Measurements from ENCODE around the gene CRY2. TPM values are rescaled to one million over a fixed set of nuclear protein-coding genes. Genes with fewer than 3 reads are reported as not detected.

The CRY2 gene
- total and polyA plus RNA-seq, 2 of the 13 experiments (the other 11 are each of a cell fraction or from before 2014, with no cell fraction given), result 10.1 to 12.2 TPM

DNA sequence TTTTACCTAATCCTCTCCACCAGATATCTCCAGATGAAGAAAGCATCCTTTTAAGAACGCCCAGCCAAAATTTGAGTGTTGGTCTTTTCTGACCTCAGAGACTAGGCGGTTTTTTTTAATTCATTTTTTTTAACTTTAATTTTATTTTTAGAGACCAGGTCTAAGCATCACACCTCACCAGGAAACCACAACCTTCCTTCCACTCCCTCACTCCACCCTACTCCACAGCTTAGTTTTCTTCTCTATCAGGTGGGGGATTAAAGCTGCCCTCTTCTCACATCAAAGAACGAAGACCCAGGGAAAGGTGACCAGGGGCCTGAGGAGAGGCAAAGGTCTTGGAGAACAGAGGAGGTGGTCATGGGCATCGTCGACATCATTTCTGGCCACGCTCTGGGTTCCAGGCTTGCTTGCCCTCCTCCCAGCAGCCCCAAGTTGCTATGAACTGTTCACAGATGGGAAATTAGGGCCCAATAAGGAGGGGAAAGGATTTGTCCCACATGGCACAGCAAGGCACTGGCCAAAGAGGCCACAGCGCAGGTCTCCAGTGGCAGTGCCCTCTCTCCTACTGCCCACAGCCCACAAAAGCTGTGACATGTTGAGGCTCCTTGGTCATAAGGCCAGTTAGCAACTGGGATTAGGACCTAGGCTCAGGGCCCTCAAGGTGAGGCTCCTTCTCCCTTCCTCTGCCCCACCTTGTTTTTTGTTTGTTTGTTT is 71.8 kb downstream of the CRY2 start:
- DNase-seq (ENCODE audit: low spot score) (no peak), FAIRE-seq (no peak), ATAC-seq (no peak)
- intact Hi-C loops (cut with micrococcal nuclease; ENCODE audit: unreplicated experiment), result loop anchor here (1.0 kb wide), 1 partner anchor 32 kb away; no protein-coding TSS in a partner anchor
- TF ChIP-seq SMAD9 (CRISPR knock-in tag; IDR thresholded peaks at IDR 0.05) (0 out of 2 replicates have a peak, but pooled peaks have one; percentile 41), ZNF777 (CRISPR knock-in tag; IDR thresholded peaks at IDR 0.05) (no peak)
- Histone ChIP-seq H3K36me3 (replicated peaks in 1 of 2; ENCODE audit: control insufficient read depth in 1 of 2, insufficient read depth in 2 of 2, low read length in 2 of 2) (peaks cover 8 to 11% of the 10 kb centered on the region in 2 experiments; a peak in 3 of 5 replicates), H2AFZ (ENCODE audit: low read length) (no peak overlapping the region), H3K9ac (ENCODE audit: insufficient read depth, low read depth, low read length) (no peak overlapping the region), H3K27me3 (ENCODE audit: control insufficient read depth in 1 of 2, insufficient read depth in 2 of 2, low read length in 2 of 2) (peaks cover 0 to 1% of the 10 kb centered on the region in 2 experiments; a peak in 1 of 5 replicates), H4K20me1 (ENCODE audit: insufficient read depth, low read length) (no peaks in the 10 kb centered on the region), H3K79me2 (ENCODE audit: insufficient read depth, low read length) (peaks cover 12% of the 10 kb centered on the region), H3K27ac (ENCODE audit: extremely low read length, insufficient read depth, low read length) (no peak overlapping the region), H3K4me2 (ENCODE audit: low read depth, low read length) (peak overlapping the region; percentile 91), H3K4me1 (ENCODE audit: insufficient read depth, low read length) (peaks cover 41% of the 10 kb centered on the region), H3K4me3 (replicated peaks in 1 of 3; ENCODE audit: insufficient read depth in 1 of 3, low read depth in 2 of 3, low read length in 3 of 3) (peak overlapping the region in 2 of 3 experiments; percentile 82 to 94; a peak in 5 of 6 replicates), H3K9me3 (ENCODE audit: low read length) (no peaks in the 10 kb centered on the region)
- ChIA-PET CTCF (ENCODE audit: low intra/inter-chr PET ratio, low total read pairs) (no interaction called here), POLR2A (interaction anchor here (1.1 kb wide), 1 partner anchor 23 kb away, joined by 3 read pairs; no protein-coding TSS in a partner anchor)
- in situ Hi-C loops (cut with HindIII; ENCODE audit: extremely low pct_ligation_motif_present, low pct_unique_long_range_greater_than_20kb), result no loop called here
- 9% methylated on average over 6 of the region's 7 CpGs for WGBS (ENCODE audit: low lambda C conversion rate)
- no TSS peak for BruUV-seq (replicated peaks)

DNA sequence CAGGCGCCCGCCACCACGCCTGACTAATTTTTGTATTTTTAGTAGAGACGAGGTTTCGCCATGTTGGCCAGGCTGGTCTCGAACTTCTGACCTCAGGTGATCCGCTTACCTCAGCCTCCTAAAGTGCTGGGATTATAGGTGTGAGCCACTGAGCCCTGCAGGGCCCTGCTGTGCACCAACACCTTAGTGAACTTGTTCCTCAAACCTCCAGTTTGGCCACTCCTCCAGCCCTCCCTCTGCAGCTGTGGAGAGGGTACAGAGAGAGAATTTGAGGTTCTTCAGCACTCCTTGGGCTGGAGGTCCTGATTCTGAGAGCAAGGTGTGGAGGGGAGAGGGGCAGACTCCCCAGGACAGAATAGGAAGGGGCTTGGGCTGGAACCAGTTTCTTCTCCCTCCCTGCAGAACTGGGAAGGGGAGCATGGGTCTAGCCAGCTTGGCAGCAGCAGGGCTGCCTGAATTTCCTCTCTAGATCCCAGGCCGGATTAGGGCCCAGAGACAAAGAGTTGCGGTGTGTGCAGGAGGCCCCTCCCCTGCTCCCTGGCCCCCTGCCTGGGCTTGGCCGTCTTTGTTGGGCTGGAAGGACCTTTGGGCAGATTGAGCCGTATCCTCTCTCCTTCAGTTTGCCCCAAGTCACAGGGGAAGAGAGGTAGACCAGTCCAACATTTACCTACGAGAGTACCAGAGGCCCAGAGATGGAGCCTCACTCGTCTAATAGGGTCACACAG is 72.7 kb downstream of the CRY2 start:
- Histone ChIP-seq H2AFZ (ENCODE audit: low read length) (no peak overlapping the region), H3K4me2 (ENCODE audit: low read depth, low read length) (peak overlapping the region; percentile 91), H3K4me1 (ENCODE audit: insufficient read depth, low read length) (peaks cover 41% of the 10 kb centered on the region), H3K27me3 (ENCODE audit: control insufficient read depth in 1 of 2, insufficient read depth in 2 of 2, low read length in 2 of 2) (peaks cover 0 to 1% of the 10 kb centered on the region in 2 experiments; a peak in 1 of 5 replicates), H3K9ac (ENCODE audit: insufficient read depth, low read depth, low read length) (no peak overlapping the region; the same call in 1 of the 2 replicates), H3K4me3 (replicated peaks in 1 of 3; ENCODE audit: insufficient read depth in 1 of 3, low read depth in 2 of 3, low read length in 3 of 3) (peak overlapping the region in 1 of 3 experiments; percentile 49; a peak in 2 of 6 replicates), H3K9me3 (ENCODE audit: low read length) (no peaks in the 10 kb centered on the region), H4K20me1 (ENCODE audit: insufficient read depth, low read length) (no peaks in the 10 kb centered on the region), H3K79me2 (ENCODE audit: insufficient read depth, low read length) (peaks cover 12% of the 10 kb centered on the region), H3K27ac (ENCODE audit: extremely low read length, insufficient read depth, low read length) (no peak overlapping the region), H3K36me3 (replicated peaks in 1 of 2; ENCODE audit: control insufficient read depth in 1 of 2, insufficient read depth in 2 of 2, low read length in 2 of 2) (peaks cover 3% of the 10 kb centered on the region in 2 experiments; a peak in 3 of 5 replicates)
- intact Hi-C loops (cut with micrococcal nuclease; ENCODE audit: unreplicated experiment) (loop anchor here (5.0 kb wide), 1 partner anchor 73 kb away; the partner anchor contains the start of gene CRY2), in situ Hi-C loops (cut with HindIII; ENCODE audit: extremely low pct_ligation_motif_present, low pct_unique_long_range_greater_than_20kb) (no loop called here)
- DNase-seq (ENCODE audit: low spot score) (peak; percentile 34), ATAC-seq (no peak), FAIRE-seq (no peak)
- CTCF ChIA-PET (ENCODE audit: low intra/inter-chr PET ratio, low total read pairs), result no interaction called here
- no TSS peak for BruUV-seq (replicated peaks)
- 35% methylated on average over 10 of the region's 13 CpGs for WGBS (ENCODE audit: low lambda C conversion rate)
- POLR2A ChIA-PET, result no interaction called here
- no peak for TF ChIP-seq SRF (IDR thresholded peaks at IDR 0.05; ENCODE audit: low read depth, low read length)
- TF ChIP-seq ZNF598 (CRISPR knock-in tag; IDR thresholded peaks at IDR 0.05; ENCODE audit: borderline replicate concordance), result no peak
- TF ChIP-seq NRL (CRISPR knock-in tag; IDR thresholded peaks at IDR 0.05; ENCODE audit: borderline replicate concordance), result no peak
- TF ChIP-seq, protein P1, sequence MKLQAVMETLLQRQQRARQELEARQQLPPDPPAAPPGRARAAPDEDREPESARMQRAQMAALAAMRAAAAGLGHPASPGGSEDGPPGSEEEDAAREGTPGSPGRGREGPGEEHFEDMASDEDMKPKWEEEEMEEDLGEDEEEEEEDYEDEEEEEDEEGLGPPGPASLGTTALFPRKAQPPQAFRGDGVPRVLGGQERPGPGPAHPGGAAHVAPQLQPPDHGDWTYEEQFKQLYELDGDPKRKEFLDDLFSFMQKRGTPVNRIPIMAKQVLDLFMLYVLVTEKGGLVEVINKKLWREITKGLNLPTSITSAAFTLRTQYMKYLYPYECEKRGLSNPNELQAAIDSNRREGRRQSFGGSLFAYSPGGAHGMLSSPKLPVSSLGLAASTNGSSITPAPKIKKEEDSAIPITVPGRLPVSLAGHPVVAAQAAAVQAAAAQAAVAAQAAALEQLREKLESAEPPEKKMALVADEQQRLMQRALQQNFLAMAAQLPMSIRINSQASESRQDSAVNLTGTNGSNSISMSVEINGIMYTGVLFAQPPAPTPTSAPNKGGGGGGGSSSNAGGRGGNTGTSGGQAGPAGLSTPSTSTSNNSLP (IDR thresholded peaks at IDR 0.05; ENCODE audit: low read depth, low read length), result no peak
- TF ChIP-seq, protein P2, sequence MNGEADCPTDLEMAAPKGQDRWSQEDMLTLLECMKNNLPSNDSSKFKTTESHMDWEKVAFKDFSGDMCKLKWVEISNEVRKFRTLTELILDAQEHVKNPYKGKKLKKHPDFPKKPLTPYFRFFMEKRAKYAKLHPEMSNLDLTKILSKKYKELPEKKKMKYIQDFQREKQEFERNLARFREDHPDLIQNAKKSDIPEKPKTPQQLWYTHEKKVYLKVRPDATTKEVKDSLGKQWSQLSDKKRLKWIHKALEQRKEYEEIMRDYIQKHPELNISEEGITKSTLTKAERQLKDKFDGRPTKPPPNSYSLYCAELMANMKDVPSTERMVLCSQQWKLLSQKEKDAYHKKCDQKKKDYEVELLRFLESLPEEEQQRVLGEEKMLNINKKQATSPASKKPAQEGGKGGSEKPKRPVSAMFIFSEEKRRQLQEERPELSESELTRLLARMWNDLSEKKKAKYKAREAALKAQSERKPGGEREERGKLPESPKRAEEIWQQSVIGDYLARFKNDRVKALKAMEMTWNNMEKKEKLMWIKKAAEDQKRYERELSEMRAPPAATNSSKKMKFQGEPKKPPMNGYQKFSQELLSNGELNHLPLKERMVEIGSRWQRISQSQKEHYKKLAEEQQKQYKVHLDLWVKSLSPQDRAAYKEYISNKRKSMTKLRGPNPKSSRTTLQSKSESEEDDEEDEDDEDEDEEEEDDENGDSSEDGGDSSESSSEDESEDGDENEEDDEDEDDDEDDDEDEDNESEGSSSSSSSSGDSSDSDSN (CRISPR knock-in tag; IDR thresholded peaks at IDR 0.05), result no peak
- TF ChIP-seq ARNT2 (CRISPR knock-in tag; IDR thresholded peaks at IDR 0.05; ENCODE audit: low read depth), result no peak
- TF ChIP-seq, protein P3, sequence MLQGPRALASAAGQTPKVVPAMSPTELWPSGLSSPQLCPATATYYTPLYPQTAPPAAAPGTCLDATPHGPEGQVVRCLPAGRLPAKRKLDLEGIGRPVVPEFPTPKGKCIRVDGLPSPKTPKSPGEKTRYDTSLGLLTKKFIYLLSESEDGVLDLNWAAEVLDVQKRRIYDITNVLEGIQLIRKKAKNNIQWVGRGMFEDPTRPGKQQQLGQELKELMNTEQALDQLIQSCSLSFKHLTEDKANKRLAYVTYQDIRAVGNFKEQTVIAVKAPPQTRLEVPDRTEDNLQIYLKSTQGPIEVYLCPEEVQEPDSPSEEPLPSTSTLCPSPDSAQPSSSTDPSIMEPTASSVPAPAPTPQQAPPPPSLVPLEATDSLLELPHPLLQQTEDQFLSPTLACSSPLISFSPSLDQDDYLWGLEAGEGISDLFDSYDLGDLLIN (CRISPR knock-in tag; IDR thresholded peaks at IDR 0.05; ENCODE audit: borderline replicate concordance), result no peak
- TF ChIP-seq TP53 (CRISPR knock-in tag; conservative IDR thresholded peaks at IDR 0.05), result no peak

Data from HepG2 (cell line).